HG03439 (cell line): ENCODE data around the gene H1-8.

Experiments used
- ATAC-seq: cut with Tn5 transposase; IDR thresholded peaks from one replicate; pipeline ENCODE4 v1.9.1; 2021; ENCODE audit warnings: mild to moderate bottlenecking, moderate library complexity; ENCODE audit not compliant: unreplicated experiment

H1-8 gene

GRCh38 chr3:129591932-129592331 lies 49.0 kb downstream of the H1-8 start:
- no peak for ATAC-seq

- no peak for ATAC-seq
These were observed 49.6 kb downstream of the H1-8 start for GRCh38 chr3:129592381-129593131.

DNA sequence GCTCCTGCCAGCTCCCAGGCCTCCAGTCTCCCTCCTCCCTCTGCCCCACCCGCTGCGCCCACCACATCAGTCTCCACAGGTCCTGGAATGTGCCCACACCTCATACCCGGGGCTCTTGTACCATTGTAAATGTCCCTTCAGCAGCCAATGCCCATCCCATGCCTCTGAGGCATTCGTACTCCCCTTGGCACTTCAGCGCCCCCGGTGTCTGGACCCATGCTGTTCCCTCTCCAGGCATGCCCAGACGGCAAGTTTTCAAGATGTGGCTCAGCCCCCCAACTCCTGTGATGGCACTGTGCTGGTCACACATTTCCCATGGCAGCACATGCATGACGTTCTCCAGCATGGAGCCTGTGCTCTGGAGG lies 50.2 kb downstream of the H1-8 start:
- no peak for ATAC-seq

DNA sequence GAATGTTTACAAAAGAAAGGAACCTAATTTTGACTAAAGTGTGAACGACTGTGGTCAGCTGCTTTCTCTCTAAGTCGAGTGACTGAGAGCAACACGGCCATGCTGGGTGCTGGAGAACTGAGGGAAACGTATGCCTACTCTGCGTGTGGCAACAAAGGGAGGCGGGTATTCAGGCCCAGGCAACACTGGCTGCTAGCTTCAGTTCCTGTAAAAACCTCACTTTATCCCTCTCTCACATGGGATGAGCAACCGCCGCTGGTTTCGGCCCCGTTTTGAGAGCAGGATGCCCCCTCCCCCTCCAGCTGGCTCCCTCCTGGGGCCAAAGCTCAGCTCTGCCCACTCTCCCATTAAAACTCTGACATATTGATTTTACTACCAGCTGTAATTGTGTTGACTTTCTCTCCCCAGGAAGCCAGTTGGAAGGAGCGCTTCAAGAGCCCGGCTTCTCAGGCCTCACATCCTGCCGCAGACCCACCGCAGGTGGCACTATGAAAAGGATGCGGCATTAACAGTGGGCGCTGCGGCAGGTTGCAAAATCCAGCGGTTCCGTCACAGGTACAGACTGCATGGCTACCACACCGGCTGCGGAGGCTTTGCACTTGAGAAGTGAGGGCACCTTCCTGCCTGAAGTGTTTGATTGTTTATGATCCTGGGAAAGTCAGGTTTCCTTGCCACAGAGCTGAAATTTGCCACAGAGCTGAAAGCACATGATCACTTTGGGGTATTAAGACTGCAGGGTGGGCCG lies 50.8 kb downstream of the H1-8 start:
- ATAC-seq: no peak

GRCh38 chr3:129594409-129594808 lies 51.4 kb downstream of the H1-8 start:
- ATAC-seq: no peak

GRCh38 chr3:129594907-129595390 lies 52.0 kb downstream of the H1-8 start:
- ATAC-seq: no peak

GRCh38 chr3:129595544-129596193 lies 52.7 kb downstream of the H1-8 start:
- ATAC-seq: no peak

DNA sequence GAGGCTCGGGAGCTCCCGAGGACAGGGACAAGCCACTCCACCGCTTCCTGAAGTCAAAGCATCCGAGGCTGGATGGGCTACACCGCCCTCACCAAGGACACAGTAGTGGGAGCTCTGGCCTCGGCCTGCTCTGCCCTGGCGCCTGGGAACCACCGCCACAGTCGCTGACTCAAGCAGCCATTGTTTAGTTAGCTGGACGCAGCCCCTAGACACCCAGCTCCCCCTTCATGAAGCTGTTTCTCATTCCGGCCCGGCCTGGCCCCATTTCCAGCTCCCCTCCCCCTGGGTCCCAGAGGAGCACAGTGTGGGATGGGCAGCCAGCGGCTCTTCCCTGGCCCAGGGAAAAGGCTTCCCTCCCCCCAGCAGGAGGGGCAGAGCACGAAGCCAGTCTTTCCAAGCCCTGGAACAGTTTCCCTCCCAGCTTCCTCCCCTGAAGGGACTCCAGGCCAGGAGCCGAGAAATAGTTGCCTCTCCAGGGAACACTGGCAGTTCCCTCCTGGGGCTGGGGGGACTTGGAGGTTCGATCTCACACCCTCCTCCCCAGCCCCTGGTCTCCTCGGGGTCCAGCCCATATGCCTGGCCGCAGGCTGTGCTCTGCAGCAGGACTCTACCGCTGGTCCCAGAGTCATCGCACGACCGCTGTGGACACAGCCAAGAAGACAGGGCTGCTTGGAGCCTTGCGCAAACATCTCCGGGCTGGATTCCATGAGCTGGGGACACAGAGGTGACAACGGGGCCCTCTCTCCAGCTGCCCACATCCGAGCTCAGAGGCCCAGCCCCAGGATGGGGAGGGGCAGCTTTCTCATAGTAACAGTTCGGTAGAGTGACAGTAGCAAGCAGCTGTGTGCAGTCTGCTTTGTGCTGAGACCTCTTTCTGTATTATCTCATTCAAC lies 53.5 kb downstream of the H1-8 start:
- no peak for ATAC-seq

DNA sequence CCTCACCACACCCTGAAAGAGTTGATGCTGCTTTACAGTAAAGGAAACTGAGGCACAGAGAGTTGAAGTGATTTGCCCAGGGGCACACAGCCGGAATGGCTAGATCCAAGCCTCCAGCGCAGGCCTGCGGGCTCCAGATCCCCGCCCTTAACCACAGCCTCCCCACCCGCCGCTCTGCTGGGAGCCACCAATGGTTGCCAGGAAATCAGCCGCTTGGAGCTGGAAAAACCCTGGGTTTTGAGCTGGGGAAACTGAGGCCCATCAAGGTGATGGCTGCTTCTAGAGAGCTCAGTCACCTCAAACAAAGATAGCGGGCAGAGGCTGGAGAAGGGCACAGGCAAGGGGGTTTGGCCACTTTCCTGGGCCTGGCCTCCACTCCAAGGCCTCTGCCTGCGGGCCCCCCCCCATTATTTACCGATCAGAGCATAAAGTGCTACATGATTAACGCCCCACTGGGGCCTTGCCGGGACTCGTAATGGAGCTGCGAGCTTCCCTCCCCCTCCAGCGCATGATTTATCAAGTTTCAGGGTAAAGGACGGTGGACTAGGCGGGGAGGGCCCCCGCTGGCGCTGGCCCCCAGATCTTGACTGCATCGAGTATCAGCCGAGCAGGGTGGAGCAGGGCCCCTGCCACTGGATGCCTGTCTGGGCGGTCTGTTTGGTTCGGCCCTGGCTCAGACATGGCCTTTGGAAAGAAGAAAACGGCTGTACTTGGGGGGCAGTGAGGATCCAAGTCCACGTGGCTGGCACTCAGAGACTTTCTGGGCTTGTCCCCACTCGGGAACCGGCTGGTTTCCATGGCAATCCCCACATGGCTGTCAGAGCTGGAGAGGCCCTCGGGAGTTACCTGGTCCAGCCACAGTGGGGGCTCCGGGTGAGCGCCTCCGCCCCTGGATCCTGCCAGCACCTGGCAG lies 54.4 kb downstream of the H1-8 start:
- ATAC-seq: no peak

GRCh38 chr3:129598000-129598381 lies 55.0 kb downstream of the H1-8 start:
- no peak for ATAC-seq

GRCh38 chr3:129598484-129598883 lies 55.5 kb downstream of the H1-8 start:
- no peak for ATAC-seq

DNA sequence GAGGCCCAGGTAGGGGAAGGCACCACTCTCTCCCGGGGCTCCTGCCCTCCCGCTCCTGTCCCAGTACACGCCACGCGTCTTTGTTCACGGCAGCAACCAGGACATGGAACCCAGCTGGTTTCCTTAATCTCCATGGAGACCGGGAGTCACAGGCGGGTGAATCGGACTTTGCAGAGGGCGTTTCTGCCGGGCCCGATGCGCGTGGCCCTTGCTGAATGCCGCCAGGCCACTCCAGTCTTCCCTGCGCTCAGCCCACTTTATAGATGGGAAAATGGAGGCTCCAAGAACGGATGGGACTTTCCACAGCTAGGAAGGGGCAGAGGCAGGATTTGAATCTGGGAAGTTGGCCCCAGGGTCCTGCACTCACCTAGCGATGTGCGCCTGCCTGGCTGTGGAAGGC lies 56.1 kb downstream of the H1-8 start:
- no peak for ATAC-seq

GRCh38 chr3:129599607-129600006 lies 56.6 kb downstream of the H1-8 start:
- ATAC-seq: no peak

DNA sequence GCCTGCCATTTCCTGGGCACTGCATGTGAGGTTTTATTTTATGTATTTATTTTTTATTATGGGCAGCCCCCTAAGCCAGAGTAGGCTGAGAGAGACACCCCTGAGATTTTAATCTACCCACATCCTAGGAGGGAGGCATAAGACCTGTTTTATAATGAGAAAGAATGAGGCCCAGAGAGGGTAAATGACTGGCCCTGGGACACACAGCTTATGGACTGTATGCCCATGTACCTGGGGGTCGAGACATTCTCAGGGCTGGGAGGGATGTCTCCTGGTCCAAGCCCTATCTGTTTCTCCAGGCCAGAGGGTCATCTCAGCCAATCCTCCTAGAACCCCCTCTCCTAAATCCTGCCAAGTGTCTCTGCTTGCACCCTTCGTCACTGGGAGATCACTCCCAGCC lies 57.4 kb downstream of the H1-8 start:
- no peak for ATAC-seq
